ENCODE results near the gene LRRFIP1.

DNA sequence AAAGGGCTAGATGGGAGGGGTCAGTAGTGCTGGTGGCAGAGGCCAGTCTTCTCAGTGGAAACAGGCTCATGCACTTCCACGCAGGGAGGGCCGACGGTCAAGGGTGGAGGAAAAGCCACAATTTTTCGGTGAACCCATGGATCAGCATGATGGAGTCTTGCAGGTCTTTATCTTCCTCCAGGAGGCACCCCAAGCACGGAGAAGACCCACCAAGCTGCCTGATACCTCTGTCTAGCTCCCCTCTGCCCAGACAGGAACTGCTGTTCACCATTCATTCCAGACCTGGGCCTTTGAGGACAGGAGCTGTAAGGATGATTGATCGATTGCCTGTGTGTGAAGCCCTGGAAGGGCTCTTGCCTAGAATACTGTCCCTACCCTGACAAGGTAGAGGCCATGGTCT is 2.8 kb upstream of the LRRFIP1 start:
- TF ChIP-seq, protein P1, sequence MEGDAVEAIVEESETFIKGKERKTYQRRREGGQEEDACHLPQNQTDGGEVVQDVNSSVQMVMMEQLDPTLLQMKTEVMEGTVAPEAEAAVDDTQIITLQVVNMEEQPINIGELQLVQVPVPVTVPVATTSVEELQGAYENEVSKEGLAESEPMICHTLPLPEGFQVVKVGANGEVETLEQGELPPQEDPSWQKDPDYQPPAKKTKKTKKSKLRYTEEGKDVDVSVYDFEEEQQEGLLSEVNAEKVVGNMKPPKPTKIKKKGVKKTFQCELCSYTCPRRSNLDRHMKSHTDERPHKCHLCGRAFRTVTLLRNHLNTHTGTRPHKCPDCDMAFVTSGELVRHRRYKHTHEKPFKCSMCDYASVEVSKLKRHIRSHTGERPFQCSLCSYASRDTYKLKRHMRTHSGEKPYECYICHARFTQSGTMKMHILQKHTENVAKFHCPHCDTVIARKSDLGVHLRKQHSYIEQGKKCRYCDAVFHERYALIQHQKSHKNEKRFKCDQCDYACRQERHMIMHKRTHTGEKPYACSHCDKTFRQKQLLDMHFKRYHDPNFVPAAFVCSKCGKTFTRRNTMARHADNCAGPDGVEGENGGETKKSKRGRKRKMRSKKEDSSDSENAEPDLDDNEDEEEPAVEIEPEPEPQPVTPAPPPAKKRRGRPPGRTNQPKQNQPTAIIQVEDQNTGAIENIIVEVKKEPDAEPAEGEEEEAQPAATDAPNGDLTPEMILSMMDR (IDR thresholded peaks at IDR 0.05; ENCODE audit: extremely low read depth in 1 of 2, insufficient read depth in 1 of 2, low read depth in 1 of 2, low read length in 2 of 2): no peak
- TF ChIP-seq GATA2 (IDR thresholded peaks at IDR 0.05; ENCODE audit: insufficient read depth, insufficient read length, low read depth, low read length): no peak
- no peak for TF ChIP-seq EZH2 (IDR thresholded peaks at IDR 0.05; ENCODE audit: borderline replicate concordance, low read depth, low read length, severe bottlenecking)
- TF ChIP-seq POLR2AphosphoS5 (IDR thresholded peaks at IDR 0.05; ENCODE audit: insufficient read depth, low read depth, low read length): no peak
- no peak for TF ChIP-seq JUN (IDR thresholded peaks at IDR 0.05; ENCODE audit: borderline replicate concordance, insufficient read depth, insufficient read length, low read depth)
- no peak for TF ChIP-seq POLR2A (IDR thresholded peaks at IDR 0.05; ENCODE audit: low read depth, low read length)
- TF ChIP-seq FOS (IDR thresholded peaks at IDR 0.05; ENCODE audit: borderline replicate concordance, insufficient read depth, low read length): no peak
- TF ChIP-seq, protein P2, sequence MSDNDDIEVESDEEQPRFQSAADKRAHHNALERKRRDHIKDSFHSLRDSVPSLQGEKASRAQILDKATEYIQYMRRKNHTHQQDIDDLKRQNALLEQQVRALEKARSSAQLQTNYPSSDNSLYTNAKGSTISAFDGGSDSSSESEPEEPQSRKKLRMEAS (IDR thresholded peaks at IDR 0.05; ENCODE audit: insufficient read depth, insufficient read length): no peak
- no peak for TF ChIP-seq MYC (IDR thresholded peaks at IDR 0.05; ENCODE audit: low read depth, low read length)

All from endothelial cell of umbilical vein (primary cell).